HG03066 (cell line): ENCODE results near the gene CENPH.
"Not testable (repeated sequence)": the region's sequence is repeated elsewhere in the genome, so short reads cannot be mapped to it uniquely, and the experiment has no call there.

Experiments
- ATAC-seq: cut with Tn5 transposase; IDR thresholded peaks from one replicate; pipeline ENCODE4 v1.9.1; 2021; ENCODE audit warnings: low read depth; ENCODE audit not compliant: unreplicated experiment

The CENPH gene, protein sequence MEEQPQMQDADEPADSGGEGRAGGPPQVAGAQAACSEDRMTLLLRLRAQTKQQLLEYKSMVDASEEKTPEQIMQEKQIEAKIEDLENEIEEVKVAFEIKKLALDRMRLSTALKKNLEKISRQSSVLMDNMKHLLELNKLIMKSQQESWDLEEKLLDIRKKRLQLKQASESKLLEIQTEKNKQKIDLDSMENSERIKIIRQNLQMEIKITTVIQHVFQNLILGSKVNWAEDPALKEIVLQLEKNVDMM

DNA sequence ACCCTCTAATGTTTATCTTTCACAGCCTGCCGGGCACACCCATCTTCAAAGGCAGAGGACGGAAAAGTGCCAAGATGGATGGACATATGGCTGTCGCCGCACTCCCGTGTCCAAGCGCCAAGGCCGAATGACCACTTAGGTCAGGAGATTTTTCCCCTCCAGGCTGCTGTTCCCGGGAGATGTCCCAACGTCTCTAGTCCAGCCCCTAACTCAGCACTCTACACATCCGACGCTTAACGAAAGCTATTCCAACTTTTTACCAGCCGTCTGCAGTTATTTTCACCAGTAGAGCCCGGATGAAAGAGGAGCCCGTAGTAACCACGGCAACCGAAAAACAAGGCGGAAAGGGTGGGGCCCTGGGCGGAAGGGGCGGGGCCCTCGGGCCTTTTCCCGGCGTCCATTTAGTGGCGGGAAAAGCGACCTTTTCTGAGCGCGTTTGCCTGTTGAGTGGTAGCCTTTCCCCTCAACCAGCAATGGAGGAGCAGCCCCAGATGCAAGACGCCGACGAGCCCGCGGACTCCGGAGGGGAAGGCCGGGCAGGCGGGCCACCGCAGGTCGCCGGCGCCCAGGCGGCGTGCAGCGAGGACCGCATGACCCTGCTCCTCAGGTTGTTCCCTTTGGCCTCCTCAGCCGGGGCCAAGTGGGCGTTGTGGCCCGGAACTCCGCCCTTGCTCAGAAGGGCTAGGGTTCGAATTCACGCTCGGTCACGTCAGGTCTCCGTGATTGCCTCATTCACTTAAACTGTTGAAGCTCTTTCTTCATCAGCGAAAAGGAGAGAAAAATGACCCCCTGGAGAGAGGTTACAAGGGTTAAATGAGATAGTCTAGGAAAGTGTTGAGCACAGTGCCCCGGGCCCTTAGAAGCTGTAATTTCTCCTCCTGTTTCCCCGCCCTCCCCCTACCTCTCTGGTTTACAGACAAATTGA lies at the start of gene CENPH:
Gene CENPH, plus strand, starts transcription at position 422 of the 925 bp plus-strand sequence. Its CDS starts 52 bp downstream, at position 474.
- peak; percentile 98 for ATAC-seq

DNA sequence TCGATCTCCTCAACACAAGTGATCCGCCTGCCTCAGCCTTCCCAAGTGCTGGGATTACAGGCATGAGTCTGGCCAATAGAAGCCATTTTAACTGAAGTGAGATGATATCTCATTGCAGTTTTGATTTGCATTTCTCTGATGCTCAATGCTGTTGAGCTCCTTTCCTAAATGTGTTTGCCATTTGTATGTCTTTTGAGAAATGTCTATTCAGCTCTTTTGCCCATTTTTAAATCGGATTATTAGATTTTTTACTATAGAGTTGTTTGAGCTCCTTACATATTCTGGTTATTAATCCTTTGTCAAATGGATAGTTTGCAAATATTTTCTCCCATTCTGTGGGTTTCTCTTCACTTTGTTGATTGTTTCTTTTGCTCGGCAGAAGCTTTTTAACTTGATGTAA lies 49.1 kb upstream of the CENPH start:
- not testable (repeated sequence) for ATAC-seq

DNA sequence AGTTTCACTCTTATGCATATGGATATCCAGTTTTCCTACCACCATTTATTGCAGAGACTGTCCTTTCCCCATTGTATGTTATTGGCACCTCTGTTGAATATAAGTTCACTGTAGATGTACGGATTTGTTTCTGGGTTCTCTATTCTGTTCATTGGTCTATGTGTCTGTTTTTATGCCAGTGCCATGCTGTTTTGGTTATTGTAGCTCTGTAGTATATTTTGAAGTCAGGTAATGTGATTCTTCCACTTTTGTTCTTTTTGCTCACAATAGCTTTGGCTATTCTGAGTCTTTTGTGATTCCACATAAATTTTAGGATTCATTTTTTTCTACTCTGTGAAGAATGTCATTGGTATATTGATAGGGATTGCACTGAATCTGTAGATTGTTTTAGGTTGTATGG lies 48.6 kb upstream of the CENPH start:
- ATAC-seq, result no peak

- ATAC-seq, result not testable (repeated sequence)
Observed at GRCh38 chr5:69148576-69148975, 40.8 kb upstream of the CENPH start.

- ATAC-seq, result no peak
Observed at GRCh38 chr5:69148981-69149675, 40.3 kb upstream of the CENPH start.

- ATAC-seq, result no peak
Observed at GRCh38 chr5:69149676-69150010, 39.7 kb upstream of the CENPH start.

GRCh38 chr5:69152731-69153130 lies 36.7 kb upstream of the CENPH start:
- no peak for ATAC-seq

- ATAC-seq, result no peak
Observed at GRCh38 chr5:69156456-69156855, 32.9 kb upstream of the CENPH start.

DNA sequence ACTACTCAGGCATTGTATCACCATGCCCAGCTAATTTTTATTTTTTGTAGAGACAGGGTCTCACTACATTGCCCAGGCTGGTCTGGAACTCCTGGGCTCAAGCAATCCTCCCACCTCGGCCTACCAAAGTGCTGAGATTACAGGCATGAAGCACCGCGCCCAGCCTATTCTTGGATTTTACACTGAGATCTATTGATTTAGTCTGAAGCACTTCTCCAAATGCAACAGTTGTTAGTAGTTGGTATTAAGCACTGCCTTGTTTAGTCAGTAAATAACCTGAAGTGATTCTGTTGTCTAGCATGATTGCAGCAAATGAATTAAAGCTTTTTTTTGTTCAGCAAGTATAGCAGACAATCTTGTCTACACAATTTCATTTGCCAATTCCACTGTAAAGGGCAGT lies 31.3 kb upstream of the CENPH start:
- no peak for ATAC-seq

DNA sequence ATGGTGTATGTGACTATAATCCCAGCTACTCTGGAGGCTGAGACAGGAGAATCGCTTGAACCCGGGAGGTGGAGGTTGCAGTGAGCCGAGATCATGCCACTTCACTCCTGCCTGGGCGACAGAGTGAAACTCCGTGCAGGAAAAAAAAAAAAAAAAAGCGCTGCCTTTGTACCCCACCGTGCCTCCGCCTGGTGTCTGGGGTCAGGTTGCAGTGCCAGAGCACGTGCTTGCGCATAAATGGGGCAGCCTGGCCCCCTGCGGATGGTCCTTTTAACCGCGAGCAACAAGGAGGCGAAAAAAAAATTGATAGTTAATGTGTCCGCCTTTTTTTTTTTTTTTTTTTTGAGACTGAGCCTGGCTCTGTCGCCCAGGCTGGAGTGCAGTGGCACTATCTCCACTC lies 28.7 kb upstream of the CENPH start:
- ATAC-seq, result no peak

DNA sequence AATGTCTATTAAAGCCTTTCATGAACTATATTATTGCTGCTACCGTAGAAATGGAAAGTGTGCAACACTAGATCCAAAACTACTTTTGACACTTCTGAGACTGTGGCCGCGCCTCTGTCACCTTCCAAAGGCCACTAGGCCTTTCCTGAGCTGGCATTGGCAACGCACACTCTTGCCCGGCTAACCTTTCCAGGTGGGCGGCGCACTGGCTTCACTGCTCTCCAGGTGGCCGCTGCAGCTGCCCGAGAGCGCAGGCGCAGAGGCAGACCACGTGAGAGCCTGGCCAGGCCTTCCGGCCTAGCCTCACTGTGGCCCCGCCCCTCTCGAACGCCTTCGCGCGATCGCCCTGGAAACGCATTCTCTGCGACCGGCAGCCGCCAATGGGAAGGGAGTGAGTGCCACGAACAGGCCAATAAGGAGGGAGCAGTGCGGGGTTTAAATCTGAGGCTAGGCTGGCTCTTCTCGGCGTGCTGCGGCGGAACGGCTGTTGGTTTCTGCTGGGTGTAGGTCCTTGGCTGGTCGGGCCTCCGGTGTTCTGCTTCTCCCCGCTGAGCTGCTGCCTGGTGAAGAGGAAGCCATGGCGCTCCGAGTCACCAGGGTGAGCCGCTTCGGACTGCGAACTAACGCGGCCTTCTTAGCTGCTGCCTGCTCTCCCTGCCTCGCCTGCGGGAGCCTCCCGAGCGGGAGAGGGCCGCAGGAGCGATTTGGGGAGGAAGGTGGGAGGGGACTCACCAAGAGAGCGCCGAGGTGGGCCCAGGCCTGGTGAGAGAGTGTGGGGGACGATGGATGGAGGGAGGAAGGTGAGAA lies 22.5 kb upstream of the CENPH start, which contains the start of gene CCNB1:
Gene CCNB1, plus strand, starts transcription at position 465 of the 807 bp plus-strand sequence. Its CDS starts 113 bp downstream, at position 578.
- ATAC-seq, result peak; percentile 99

- ATAC-seq, result no peak
Observed at GRCh38 chr5:69167493-69167855, 21.9 kb upstream of the CENPH start.

GRCh38 chr5:69167929-69168328 lies 21.5 kb upstream of the CENPH start:
- no peak for ATAC-seq

DNA sequence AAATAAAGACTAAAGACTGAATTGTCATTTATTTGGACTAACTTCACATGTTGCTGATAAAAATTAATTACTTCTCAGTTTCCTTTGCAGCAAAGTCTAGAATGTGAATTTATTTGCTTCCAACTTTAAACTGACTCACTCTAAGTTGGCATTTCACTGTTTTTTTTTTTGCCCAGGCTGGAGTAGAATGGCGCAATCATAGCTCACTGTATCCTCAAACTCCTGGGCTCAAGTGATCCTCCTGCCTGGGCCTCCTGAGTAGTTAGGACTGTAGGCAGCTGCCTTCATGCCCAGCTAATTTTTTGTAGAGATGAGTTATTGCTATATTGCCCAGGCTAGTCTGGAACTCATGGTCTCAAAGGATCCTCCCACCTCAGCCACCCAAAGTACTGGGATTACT lies 18.9 kb upstream of the CENPH start:
- ATAC-seq, result no peak

DNA sequence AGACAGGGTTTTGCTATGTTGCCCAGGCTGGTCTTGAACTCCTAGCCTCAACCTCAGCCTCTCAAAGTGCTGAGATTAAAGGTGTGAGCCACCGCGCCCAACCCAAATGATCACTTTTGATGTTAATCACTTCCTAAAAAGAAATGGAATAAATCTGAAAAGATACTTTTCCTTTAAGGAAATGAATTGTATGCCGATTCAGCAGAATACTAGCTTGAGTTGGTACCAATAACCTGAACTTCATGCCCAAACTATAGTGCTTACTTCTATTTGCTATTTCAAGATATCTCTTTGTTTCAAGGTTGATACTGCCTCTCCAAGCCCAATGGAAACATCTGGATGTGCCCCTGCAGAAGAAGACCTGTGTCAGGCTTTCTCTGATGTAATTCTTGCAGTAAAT lies 18.4 kb upstream of the CENPH start:
- no peak for ATAC-seq

GRCh38 chr5:69181659-69182293 lies 7.6 kb upstream of the CENPH start:
- not testable (repeated sequence) for ATAC-seq

DNA sequence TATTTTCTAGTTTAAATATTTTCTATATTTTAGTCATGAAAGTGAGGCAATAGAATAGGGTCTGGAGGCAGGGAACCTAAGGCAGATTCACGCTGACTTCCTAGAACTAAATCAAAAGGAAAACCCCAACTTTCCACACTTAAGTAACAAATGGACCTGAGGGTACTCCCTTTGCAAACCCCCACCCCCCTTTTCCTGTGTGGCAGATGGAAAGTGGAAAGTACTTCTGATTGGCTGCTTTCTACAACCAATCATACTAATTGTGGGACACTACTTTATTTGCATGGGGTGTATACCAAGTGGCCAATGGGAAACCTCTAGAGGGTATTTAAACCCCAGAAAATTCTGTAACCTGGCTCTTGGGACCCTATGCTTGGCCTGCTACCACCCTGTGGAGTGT lies 4.8 kb upstream of the CENPH start:
- ATAC-seq, result no peak

DNA sequence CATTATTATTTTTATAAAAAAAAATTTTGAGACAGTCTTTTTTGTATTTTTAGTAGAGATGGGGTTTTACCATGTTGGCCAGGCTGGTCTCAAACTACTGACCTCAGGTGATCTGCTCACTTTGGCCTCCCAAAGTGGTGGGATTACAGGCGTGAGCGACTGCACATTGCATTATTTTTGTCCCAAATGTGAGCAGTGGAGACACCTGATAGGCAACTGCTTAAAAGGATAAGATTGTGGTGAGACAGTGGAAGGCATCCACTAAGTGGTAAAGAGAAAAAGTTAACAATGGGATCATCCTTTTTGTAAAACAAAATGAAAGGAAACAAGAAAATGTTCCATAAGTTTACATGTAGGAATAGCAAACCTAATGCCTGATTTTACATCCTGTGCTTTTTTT lies 2.0 kb upstream of the CENPH start:
- ATAC-seq, result no peak

DNA sequence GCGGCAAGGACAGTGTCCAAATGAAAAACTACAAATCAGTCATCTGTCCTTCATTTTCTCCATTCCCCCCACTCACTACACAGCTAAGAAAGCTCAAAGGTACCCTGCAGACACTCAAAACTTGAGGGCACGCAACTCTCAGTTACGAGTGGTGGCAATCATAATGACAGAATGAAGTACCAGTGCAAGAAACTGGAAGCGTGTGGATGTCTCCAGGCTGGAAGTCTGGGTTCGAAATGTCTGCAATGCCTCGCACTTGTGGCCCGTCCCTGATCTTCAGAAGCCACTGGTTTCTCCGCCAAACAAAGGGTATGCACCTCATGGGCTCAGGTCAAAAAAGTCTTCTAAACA lies 597 bp upstream of the CENPH start:
- no peak for ATAC-seq

GRCh38 chr5:69202497-69202896 lies 13.1 kb downstream of the CENPH start:
- ATAC-seq, result no peak
